PFSK-1 (cell line): ENCODE measurements around the gene RALGPS1.

Experiments used
- FOXP2 ChIP-seq: optimal IDR thresholded peaks from 2 replicates; pipeline ENCODE3; 2011; ENCODE audit warnings: borderline replicate concordance, control low read depth, inconsistent platforms; ENCODE audit not compliant: insufficient read depth; ENCODE audit errors: extremely low read length, extremely low read depth
- POLR2AphosphoS5 ChIP-seq: IDR thresholded peaks from 2 replicates; pipeline ENCODE4 v1.6.1; 2012; ENCODE audit warnings: low read depth, mild to moderate bottlenecking, control low read depth, low read length, moderate library complexity
- SIN3A ChIP-seq: IDR thresholded peaks from 2 replicates; pipeline ENCODE4 v1.6.1; 2012; ENCODE audit warnings: mild to moderate bottlenecking, low read length, moderate library complexity, borderline replicate concordance; ENCODE audit not compliant: insufficient read depth
- TAF1 ChIP-seq: IDR thresholded peaks from 2 replicates; pipeline ENCODE4 v1.6.1; 2012; ENCODE audit warnings: low read length, control low read depth, borderline replicate concordance; ENCODE audit not compliant: insufficient read depth
- TF ChIP-seq, protein P1 (sequence below), 2 experiments: IDR thresholded peaks; 2 replicates each; pipeline versions ENCODE4 v1.6.1 to v1.8.0; 2011 to 2012; ENCODE audit warnings: low read depth in 2 of 2, low read length in 2 of 2, control low read depth in 1 of 2, inconsistent platforms in 1 of 2, mild to moderate bottlenecking in 1 of 2, moderate library complexity in 1 of 2; ENCODE audit not compliant: insufficient read depth in 1 of 2

DNA sequence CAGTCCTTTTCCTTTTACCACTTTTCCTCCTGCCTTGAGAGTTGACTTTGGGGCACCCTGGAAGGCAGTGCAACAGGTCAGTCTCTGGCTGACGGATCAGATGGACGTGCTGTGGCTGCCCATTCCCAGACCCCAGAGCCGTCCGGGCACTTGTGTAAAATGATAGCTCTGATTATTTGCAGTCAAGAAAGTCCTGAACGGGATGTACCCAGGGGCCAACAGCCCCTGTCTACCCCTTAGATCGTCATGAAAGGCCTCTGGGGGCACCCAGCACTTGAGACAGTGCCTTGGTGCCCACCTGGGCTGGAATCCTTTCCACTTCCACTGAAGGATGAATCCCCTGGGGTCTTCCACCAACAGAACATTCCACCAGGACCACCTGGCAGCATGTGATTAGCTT, 225.6 kb downstream of the RALGPS1 start:
- TF ChIP-seq TAF1, result no peak
- TF ChIP-seq POLR2AphosphoS5, result no peak
- TF ChIP-seq, protein P1, sequence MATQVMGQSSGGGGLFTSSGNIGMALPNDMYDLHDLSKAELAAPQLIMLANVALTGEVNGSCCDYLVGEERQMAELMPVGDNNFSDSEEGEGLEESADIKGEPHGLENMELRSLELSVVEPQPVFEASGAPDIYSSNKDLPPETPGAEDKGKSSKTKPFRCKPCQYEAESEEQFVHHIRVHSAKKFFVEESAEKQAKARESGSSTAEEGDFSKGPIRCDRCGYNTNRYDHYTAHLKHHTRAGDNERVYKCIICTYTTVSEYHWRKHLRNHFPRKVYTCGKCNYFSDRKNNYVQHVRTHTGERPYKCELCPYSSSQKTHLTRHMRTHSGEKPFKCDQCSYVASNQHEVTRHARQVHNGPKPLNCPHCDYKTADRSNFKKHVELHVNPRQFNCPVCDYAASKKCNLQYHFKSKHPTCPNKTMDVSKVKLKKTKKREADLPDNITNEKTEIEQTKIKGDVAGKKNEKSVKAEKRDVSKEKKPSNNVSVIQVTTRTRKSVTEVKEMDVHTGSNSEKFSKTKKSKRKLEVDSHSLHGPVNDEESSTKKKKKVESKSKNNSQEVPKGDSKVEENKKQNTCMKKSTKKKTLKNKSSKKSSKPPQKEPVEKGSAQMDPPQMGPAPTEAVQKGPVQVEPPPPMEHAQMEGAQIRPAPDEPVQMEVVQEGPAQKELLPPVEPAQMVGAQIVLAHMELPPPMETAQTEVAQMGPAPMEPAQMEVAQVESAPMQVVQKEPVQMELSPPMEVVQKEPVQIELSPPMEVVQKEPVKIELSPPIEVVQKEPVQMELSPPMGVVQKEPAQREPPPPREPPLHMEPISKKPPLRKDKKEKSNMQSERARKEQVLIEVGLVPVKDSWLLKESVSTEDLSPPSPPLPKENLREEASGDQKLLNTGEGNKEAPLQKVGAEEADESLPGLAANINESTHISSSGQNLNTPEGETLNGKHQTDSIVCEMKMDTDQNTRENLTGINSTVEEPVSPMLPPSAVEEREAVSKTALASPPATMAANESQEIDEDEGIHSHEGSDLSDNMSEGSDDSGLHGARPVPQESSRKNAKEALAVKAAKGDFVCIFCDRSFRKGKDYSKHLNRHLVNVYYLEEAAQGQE (IDR thresholded peaks at IDR 0.05; ENCODE audit: insufficient read depth in 1 of 2, low read depth in 2 of 2, low read length in 2 of 2), result no peak
- TF ChIP-seq SIN3A, result no peak
- TF ChIP-seq FOXP2, result no peak
